Type B pancreatic cell (in vitro differentiated cells): ENCODE measurements around the gene DIP2B. TPM values are rescaled to one million over a fixed set of nuclear protein-coding genes. Genes with fewer than 3 reads are reported as not detected.

Experiments used
- DNase-seq: peaks from one replicate; pipeline ENCODE4 v3.0.0; 2021; ENCODE audit warnings: mixed read lengths; ENCODE audit not compliant: unreplicated experiment; ENCODE audit errors: extremely low spot score
- H3K27ac Mint-ChIP-seq: 2 replicates; pipeline ENCODE4 v1.8.0; 2021; ENCODE audit warnings: mild to moderate bottlenecking, mixed read lengths
- H3K27me3 Mint-ChIP-seq: 2 replicates; pipeline ENCODE4 v1.8.0; 2021; ENCODE audit warnings: mixed read lengths
- H3K36me3 Mint-ChIP-seq: 2 replicates; pipeline ENCODE4 v1.8.0; 2021; ENCODE audit warnings: mixed read lengths
- H3K4me1 Mint-ChIP-seq: one replicate; pipeline ENCODE4 v1.8.0; 2021; ENCODE audit warnings: mixed read lengths; ENCODE audit not compliant: unreplicated experiment
- H3K4me3 Mint-ChIP-seq: 2 replicates; pipeline ENCODE4 v1.8.0; 2021; ENCODE audit warnings: mild to moderate bottlenecking, mixed read lengths
- H3K9me3 Mint-ChIP-seq: 2 replicates; pipeline ENCODE4 v1.8.0; 2021; ENCODE audit warnings: mixed read lengths
- total RNA-seq: library from RNA; stranded (reverse); gene quantifications from 2 replicates; pipeline ENCODE4 v1.2.1, GENCODE V29; 2021; ENCODE audit warnings: low replicate concordance
- TF ChIP-seq, protein P1 (sequence below): fragments of 200-600 bp; sonication (generic); conservative IDR thresholded peaks from 2 replicates; pipeline ENCODE4 v1.5.0; 2021; ENCODE audit warnings: antibody characterized with exemption, mild to moderate bottlenecking

Gene DIP2B
- total RNA-seq, 1 donor from 2014 or later: 27.2 TPM

DNA sequence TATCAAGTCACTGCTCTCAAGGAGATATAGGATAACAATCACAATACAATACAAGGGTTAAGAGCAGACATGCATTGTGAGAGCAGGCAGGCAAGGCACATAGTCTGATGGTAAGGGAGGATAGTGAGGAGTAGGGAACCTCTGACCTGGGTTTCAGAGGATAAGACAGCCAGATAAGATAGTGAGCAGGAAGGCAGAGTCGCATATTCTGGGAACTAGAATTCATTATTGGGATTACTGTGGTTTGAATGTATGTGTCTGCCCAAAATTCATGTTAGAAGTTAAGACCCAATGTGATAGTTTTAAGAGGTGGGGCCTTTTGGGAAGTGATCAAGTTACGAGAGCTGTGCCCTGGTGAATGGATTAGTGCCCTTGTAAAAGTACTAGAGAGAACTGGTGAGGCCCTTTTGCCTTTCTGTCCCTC, 244.7 kb downstream of the DIP2B start:
- H3K4me3 Mint-ChIP-seq: no peak overlapping the region
- H3K36me3 Mint-ChIP-seq: peaks cover 19% of the 10 kb centered on the region
- peaks cover 4% of the 10 kb centered on the region for H3K9me3 Mint-ChIP-seq
- no peaks in the 10 kb centered on the region for H3K27me3 Mint-ChIP-seq
- peak overlapping the region; percentile 7 for H3K27ac Mint-ChIP-seq
- peaks cover 10% of the 10 kb centered on the region for H3K4me1 Mint-ChIP-seq
- no peak for DNase-seq
- TF ChIP-seq, protein P1, sequence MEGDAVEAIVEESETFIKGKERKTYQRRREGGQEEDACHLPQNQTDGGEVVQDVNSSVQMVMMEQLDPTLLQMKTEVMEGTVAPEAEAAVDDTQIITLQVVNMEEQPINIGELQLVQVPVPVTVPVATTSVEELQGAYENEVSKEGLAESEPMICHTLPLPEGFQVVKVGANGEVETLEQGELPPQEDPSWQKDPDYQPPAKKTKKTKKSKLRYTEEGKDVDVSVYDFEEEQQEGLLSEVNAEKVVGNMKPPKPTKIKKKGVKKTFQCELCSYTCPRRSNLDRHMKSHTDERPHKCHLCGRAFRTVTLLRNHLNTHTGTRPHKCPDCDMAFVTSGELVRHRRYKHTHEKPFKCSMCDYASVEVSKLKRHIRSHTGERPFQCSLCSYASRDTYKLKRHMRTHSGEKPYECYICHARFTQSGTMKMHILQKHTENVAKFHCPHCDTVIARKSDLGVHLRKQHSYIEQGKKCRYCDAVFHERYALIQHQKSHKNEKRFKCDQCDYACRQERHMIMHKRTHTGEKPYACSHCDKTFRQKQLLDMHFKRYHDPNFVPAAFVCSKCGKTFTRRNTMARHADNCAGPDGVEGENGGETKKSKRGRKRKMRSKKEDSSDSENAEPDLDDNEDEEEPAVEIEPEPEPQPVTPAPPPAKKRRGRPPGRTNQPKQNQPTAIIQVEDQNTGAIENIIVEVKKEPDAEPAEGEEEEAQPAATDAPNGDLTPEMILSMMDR: no peak

DNA sequence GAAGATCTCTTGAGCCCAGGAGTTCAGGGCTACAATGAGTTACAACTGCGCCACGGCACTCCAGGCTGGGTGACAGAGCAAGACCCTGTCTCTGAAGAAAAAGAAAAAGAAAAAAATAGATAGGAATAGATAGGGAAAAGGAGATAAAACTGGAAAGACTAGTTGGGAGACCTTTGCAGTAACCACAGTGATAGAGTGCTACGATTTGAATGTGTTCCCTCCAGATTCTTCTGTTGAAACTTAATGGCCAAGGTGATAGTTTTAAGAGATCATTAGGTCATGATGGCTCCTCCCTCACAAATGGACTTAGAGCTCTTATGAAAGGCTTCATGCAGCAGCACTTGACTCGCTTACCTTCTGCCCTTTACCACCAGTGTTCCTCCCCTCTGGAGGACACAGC, 245.6 kb downstream of the DIP2B start:
- H3K36me3 Mint-ChIP-seq: peaks cover 18% of the 10 kb centered on the region
- TF ChIP-seq, protein P1: no peak
- H3K27me3 Mint-ChIP-seq: no peaks in the 10 kb centered on the region
- DNase-seq: peak; percentile 6
- peak overlapping the region; percentile 29 for H3K27ac Mint-ChIP-seq
- H3K4me1 Mint-ChIP-seq: peaks cover 10% of the 10 kb centered on the region
- H3K9me3 Mint-ChIP-seq: peaks cover 4% of the 10 kb centered on the region
- H3K4me3 Mint-ChIP-seq: no peak overlapping the region

DNA sequence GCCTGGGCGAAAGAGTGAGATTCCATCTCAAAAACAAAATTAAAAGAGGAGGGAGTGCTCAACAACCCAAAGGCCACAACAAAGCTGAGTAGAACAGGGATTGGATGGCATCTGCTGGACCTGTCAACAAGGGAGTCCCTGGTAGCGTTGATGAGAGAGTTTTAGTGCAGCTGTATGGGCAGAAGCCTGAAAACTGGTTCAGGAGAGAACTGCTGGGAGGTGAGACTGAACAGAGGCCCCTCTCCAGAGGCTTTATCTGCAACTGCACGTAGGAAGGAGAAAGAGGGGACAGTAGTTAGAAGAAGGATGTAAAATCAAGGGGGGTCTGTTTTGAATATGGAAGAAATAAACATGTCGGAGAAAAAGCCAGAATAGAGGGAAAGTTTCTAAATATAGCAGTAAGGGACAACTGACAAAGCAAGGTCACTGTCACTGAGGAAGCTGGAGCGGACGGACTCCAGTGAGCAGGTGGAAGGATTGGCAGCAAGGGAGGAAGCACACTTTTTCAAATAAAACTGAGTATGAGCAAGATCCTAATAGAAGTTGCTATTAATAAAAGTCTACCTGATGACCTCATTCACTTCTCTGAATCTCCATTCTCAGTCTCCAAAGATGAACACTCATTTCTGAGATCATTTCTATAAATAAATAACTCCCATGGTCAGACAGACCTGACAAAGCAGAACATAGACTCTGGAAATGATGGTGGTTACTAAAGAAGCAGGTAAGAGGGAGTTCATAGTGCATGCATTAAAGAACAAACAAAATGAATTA, 247.3 kb downstream of the DIP2B start:
- peaks cover 4% of the 10 kb centered on the region for H3K9me3 Mint-ChIP-seq
- H3K36me3 Mint-ChIP-seq: peaks cover 10% of the 10 kb centered on the region
- H3K27me3 Mint-ChIP-seq: no peaks in the 10 kb centered on the region
- TF ChIP-seq, protein P1: no peak
- H3K27ac Mint-ChIP-seq: no peak overlapping the region
- H3K4me1 Mint-ChIP-seq: peaks cover 10% of the 10 kb centered on the region
- peak; percentile 18 for DNase-seq
- no peak overlapping the region for H3K4me3 Mint-ChIP-seq

DNA sequence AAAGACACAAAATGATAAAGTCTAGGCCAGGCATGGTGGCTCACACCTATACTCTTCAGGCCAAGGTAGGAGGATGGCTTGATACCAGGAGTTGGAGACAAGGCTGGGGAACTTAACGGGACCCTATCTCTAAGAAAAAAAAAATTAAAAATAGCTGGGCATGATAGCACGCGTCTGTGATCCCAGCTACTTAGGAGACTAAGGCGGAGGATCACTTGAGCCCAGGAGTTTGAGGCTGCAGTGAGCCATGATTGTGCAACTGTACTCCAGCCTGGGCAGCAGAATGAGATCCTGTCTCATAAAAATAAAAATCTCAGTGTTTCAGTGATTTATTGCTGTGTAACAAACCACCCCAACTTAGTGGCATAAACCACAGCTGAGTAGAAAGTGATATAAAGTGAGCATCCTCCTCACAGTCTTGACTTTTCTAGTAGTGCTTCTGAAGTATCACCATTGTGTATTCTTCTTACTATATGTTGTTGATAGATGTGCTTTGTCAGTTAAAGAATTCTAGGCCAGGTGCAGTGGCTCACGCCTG, 248.5 kb downstream of the DIP2B start:
- no peak overlapping the region for H3K27ac Mint-ChIP-seq
- peaks cover 10% of the 10 kb centered on the region for H3K36me3 Mint-ChIP-seq
- peaks cover 10% of the 10 kb centered on the region for H3K4me1 Mint-ChIP-seq
- no peak overlapping the region for H3K4me3 Mint-ChIP-seq
- TF ChIP-seq, protein P1: no peak
- peaks cover 4% of the 10 kb centered on the region for H3K9me3 Mint-ChIP-seq
- peak; percentile 18 for DNase-seq
- no peaks in the 10 kb centered on the region for H3K27me3 Mint-ChIP-seq

DNA sequence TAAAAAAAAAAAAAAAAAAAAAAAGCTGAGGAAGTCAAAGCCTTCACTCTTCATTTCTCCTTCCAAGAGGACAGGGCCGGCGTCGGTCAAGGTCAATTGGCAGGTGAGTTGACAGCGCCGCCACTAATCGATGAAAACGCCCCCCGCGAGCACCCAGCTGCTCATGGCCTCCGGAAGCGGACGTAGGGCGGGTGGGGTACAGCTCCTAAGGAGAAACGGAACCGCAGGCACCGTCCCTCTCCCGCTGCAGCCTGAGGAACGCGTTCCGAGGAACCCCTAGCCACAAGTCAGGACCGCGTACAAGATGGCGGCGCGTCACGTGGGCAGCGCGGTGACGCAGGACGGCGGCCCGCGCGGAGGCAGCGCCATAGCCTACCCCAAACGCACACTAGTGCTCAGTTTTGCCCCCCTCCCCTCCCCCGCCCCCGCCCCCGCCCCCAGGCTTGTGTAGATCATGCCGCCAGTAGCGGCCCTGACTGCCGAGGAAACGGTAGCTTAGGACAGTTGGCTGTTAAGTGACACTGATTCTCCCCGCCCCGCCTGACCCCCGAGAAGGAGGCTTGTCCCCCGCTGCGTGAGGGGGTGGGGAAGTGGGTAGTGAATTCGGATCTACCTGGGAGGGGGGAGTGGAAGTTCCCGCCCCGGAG, 259.0 kb downstream of the DIP2B start, which contains the start of gene ATF1:
Gene ATF1 (plus strand): TSS at position 463 of the 647 bp plus-strand sequence. CDS start 16,045 bp downstream, outside the sequence.
- H3K4me1 Mint-ChIP-seq: peaks cover 27% of the 10 kb centered on the region
- TF ChIP-seq, protein P1: no peak
- H3K9me3 Mint-ChIP-seq: peaks cover 4% of the 10 kb centered on the region
- H3K4me3 Mint-ChIP-seq: peak within 1 kb of the TSS; percentile 98
- DNase-seq: peak; percentile 91
- peak within 1 kb of the TSS; percentile 99 for H3K27ac Mint-ChIP-seq
- H3K36me3 Mint-ChIP-seq: peaks cover 11% of the 10 kb centered on the region
- H3K27me3 Mint-ChIP-seq: no peaks in the 10 kb centered on the region
